Upper lobe of right lung (tissue), 1 donor: ENCODE measurements around the gene DLEC1. TPM values are rescaled to one million over a fixed set of nuclear protein-coding genes. Genes with fewer than 3 reads are reported as not detected.

Source experiments
- ATAC-seq: fragments of 200-7000 bp; cut with Tn5 transposase; one replicate; pipeline ENCODE4 v1.9.1; 2020; ENCODE audit warnings: mild to moderate bottlenecking, moderate library complexity
- DNase-seq: peaks from one replicate; pipeline ENCODE4 v3.0.0-alpha.2; 2020
- H3K27ac ChIP-seq: fragments of 200-600 bp; one replicate; pipeline ENCODE4 v1.8.0; 2022
- H3K27me3 ChIP-seq: fragments of 200-600 bp; one replicate; pipeline ENCODE4 v1.8.0; 2022; ENCODE audit warnings: mild to moderate bottlenecking
- H3K36me3 ChIP-seq: fragments of 200-600 bp; one replicate; pipeline ENCODE4 v1.8.0; 2022
- H3K4me1 ChIP-seq: fragments of 200-600 bp; one replicate; pipeline ENCODE4 v1.8.0; 2022
- H3K4me3 ChIP-seq: fragments of 200-600 bp; one replicate; pipeline ENCODE4 v1.8.0; 2022; ENCODE audit warnings: mild to moderate bottlenecking
- H3K9me3 ChIP-seq: fragments of 200-600 bp; one replicate; pipeline ENCODE4 v1.8.0; 2022
- intact Hi-C: fragments of 100-400 bp; cut with DNase I; formaldehyde crosslinking; loops from one replicate; pipeline ENCODE4 v1.11.0; 2022
- total RNA-seq: library from RNA; stranded (reverse); fragmentation: NEBNext Ultra II Directional; extraction: Animal tissue kit (Norgen Biotek cat#: 25700); gene quantifications from one replicate; pipeline ENCODE4 v1.2.1, GENCODE V29; 2021
- TF ChIP-seq, protein P1 (sequence below): fragments of 200-600 bp; IDR thresholded peaks from one replicate; pipeline ENCODE4 v1.8.0; 2022; ENCODE audit warnings: antibody characterized with exemption
- donor health status: DM: no; HTN: yes; CAD: no; lungs with severe emphysema.

The DLEC1 gene
- total RNA-seq, 1 donor from 2014 or later, result 2.7 TPM

DNA sequence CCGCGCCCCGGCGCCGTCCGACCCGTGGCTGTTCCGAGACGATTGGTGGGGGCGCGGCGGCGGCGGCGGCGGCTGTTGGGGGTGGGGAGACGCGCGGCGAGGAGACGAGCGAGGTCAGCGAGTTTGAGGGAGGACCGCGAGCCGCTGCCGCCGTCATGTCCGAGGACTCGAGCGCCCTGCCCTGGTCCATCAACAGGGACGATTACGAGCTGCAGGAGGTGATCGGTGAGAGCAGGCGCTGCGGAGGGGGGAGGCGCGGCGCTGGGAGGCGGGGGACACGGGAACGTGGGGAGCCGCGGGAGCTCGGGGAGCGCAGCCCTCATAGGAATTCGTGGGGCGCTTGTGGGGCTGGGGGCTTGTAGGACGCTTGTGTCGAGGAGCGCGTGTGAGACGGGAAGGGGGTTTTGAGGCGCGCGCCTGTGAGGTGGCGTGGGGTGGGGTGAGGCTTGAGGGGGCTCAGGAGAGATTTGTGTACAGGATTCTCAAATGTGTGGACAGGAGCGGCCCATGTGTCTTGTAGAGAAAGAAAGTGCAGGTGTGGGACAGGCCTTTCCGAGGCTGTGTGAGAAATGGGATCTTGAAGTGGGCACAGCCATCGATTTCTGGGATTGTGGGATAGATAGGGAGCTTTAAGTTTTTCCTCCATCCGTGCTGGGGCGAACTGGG lies 126.8 kb downstream of the DLEC1 start:
- TF ChIP-seq, protein P1, sequence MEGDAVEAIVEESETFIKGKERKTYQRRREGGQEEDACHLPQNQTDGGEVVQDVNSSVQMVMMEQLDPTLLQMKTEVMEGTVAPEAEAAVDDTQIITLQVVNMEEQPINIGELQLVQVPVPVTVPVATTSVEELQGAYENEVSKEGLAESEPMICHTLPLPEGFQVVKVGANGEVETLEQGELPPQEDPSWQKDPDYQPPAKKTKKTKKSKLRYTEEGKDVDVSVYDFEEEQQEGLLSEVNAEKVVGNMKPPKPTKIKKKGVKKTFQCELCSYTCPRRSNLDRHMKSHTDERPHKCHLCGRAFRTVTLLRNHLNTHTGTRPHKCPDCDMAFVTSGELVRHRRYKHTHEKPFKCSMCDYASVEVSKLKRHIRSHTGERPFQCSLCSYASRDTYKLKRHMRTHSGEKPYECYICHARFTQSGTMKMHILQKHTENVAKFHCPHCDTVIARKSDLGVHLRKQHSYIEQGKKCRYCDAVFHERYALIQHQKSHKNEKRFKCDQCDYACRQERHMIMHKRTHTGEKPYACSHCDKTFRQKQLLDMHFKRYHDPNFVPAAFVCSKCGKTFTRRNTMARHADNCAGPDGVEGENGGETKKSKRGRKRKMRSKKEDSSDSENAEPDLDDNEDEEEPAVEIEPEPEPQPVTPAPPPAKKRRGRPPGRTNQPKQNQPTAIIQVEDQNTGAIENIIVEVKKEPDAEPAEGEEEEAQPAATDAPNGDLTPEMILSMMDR, result no peak
- no peaks in the 10 kb centered on the region for H3K9me3 ChIP-seq
- H3K4me3 ChIP-seq, result peak overlapping the region; percentile 91
- intact Hi-C loops, result no loop called here
- peak overlapping the region; percentile 99 for H3K27ac ChIP-seq
- DNase-seq (no peak), ATAC-seq (peak; percentile 49)
- no peaks in the 10 kb centered on the region for H3K27me3 ChIP-seq
- H3K36me3 ChIP-seq, result no peaks in the 10 kb centered on the region
- H3K4me1 ChIP-seq, result peaks cover 15% of the 10 kb centered on the region

- H3K9me3 ChIP-seq, result no peaks in the 10 kb centered on the region
- peaks cover 15% of the 10 kb centered on the region for H3K4me1 ChIP-seq
- H3K27ac ChIP-seq, result no peak overlapping the region
- no peaks in the 10 kb centered on the region for H3K36me3 ChIP-seq
- H3K27me3 ChIP-seq, result no peaks in the 10 kb centered on the region
- H3K4me3 ChIP-seq, result no peak overlapping the region
- intact Hi-C loops, result no loop called here
- TF ChIP-seq, protein P1, result no peak
- no peak for ATAC-seq
- DNase-seq, result no peak
Observed at GRCh38 chr3:38167591-38167990, 128.6 kb downstream of the DLEC1 start.

- H3K4me3 ChIP-seq, result no peak overlapping the region
- H3K27ac ChIP-seq, result no peak overlapping the region
- TF ChIP-seq, protein P1, result no peak
- intact Hi-C loops, result no loop called here
- H3K27me3 ChIP-seq, result no peaks in the 10 kb centered on the region
- H3K4me1 ChIP-seq, result peaks cover 21% of the 10 kb centered on the region
- ATAC-seq, result no peak
- H3K9me3 ChIP-seq, result no peaks in the 10 kb centered on the region
- no peaks in the 10 kb centered on the region for H3K36me3 ChIP-seq
- DNase-seq, result no peak
Observed at GRCh38 chr3:38168151-38169026, 129.4 kb downstream of the DLEC1 start.

DNA sequence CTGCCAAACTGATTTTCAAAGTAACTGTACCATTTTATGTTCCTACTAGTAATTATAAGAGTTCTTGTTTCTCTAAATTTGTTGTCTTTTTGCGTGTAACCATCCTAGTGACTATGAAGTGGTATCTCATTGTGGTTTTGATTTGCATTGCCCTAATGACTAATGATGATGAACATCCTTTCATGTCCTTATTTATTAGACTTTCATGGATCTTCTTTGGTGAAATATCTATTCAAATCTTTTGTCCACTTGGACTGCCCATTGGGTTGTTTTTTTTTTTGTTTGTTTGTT lies 130.0 kb downstream of the DLEC1 start:
- Histone ChIP-seq H3K9me3 (no peaks in the 10 kb centered on the region), H3K4me3 (no peak overlapping the region), H3K27ac (no peak overlapping the region), H3K4me1 (peaks cover 18% of the 10 kb centered on the region), H3K27me3 (no peaks in the 10 kb centered on the region), H3K36me3 (no peaks in the 10 kb centered on the region)
- intact Hi-C loops, result no loop called here
- no peak for ATAC-seq
- no peak for DNase-seq
- TF ChIP-seq, protein P1, result no peak

- no peak overlapping the region for H3K4me3 ChIP-seq
- intact Hi-C loops, result no loop called here
- no peaks in the 10 kb centered on the region for H3K27me3 ChIP-seq
- no peak for DNase-seq
- no peak overlapping the region for H3K27ac ChIP-seq
- TF ChIP-seq, protein P1, result no peak
- H3K36me3 ChIP-seq, result no peaks in the 10 kb centered on the region
- H3K9me3 ChIP-seq, result no peaks in the 10 kb centered on the region
- no peak for ATAC-seq
- H3K4me1 ChIP-seq, result peaks cover 15% of the 10 kb centered on the region
Observed at GRCh38 chr3:38170722-38171121, 131.7 kb downstream of the DLEC1 start.
